Activated naive CD8-positive, alpha-beta T cell treated with anti-CD3 and anti-CD28 coated beads for 36 hours (primary cell): ENCODE results near the gene SEZ6L2. TPM values are rescaled to one million over a fixed set of nuclear protein-coding genes. Genes with fewer than 3 reads are reported as not detected.

ENCODE experiments used
- DNase-seq: peaks from one replicate; pipeline ENCODE4 v3.0.0; 2021
- H3K27ac Mint-ChIP-seq: one replicate; pipeline ENCODE4 v1.8.0; 2022; ENCODE audit warnings: mild to moderate bottlenecking, moderate library complexity, mixed read lengths
- H3K27me3 Mint-ChIP-seq: one replicate; pipeline ENCODE4 v1.8.0; 2022; ENCODE audit warnings: mild to moderate bottlenecking, mixed read lengths
- H3K36me3 Mint-ChIP-seq: one replicate; pipeline ENCODE4 v1.8.0; 2021; ENCODE audit warnings: mild to moderate bottlenecking, mixed read lengths
- H3K4me1 Mint-ChIP-seq: one replicate; pipeline ENCODE4 v1.8.0; 2021; ENCODE audit warnings: mixed read lengths
- H3K4me3 Mint-ChIP-seq: one replicate; pipeline ENCODE4 v1.8.0; 2022; ENCODE audit warnings: mild to moderate bottlenecking, moderate library complexity, mixed read lengths
- H3K9me3 Mint-ChIP-seq: one replicate; pipeline ENCODE4 v1.8.0; 2022; ENCODE audit warnings: mixed read lengths
- total RNA-seq, 2 experiments: library from RNA; stranded (reverse); gene quantifications; one replicate each; pipeline ENCODE4 v1.2.3, GENCODE V29; 2021

Gene SEZ6L2
- total RNA-seq, 2 experiments from 2014 or later = 0.32 TPM; not detected in 1

- Mint-ChIP-seq H3K27me3 (no peaks in the 10 kb centered on the region), H3K4me3 (no peak overlapping the region), H3K9me3 (no peaks in the 10 kb centered on the region), H3K36me3 (peaks cover 16% of the 10 kb centered on the region), H3K4me1 (peaks cover 16% of the 10 kb centered on the region), H3K27ac (no peak overlapping the region)
- DNase-seq = no peak
These were observed 41.1 kb downstream of the SEZ6L2 start for GRCh38 chr16:29858149-29858849.

- peaks cover 16% of the 10 kb centered on the region for H3K4me1 Mint-ChIP-seq
- H3K4me3 Mint-ChIP-seq = no peak overlapping the region
- no peak overlapping the region for H3K27ac Mint-ChIP-seq
- peaks cover 16% of the 10 kb centered on the region for H3K36me3 Mint-ChIP-seq
- no peak for DNase-seq
- no peaks in the 10 kb centered on the region for H3K9me3 Mint-ChIP-seq
- no peaks in the 10 kb centered on the region for H3K27me3 Mint-ChIP-seq
These were observed 42.1 kb downstream of the SEZ6L2 start for GRCh38 chr16:29857133-29857760.

GRCh38 chr16:29854520-29855100 lies 44.7 kb downstream of the SEZ6L2 start:
- Mint-ChIP-seq H3K4me3 (no peak overlapping the region), H3K27me3 (no peaks in the 10 kb centered on the region), H3K9me3 (no peaks in the 10 kb centered on the region), H3K4me1 (peaks cover 4% of the 10 kb centered on the region), H3K36me3 (peaks cover 4% of the 10 kb centered on the region), H3K27ac (no peak overlapping the region)
- no peak for DNase-seq

- H3K4me3 Mint-ChIP-seq = no peak overlapping the region
- no peaks in the 10 kb centered on the region for H3K27me3 Mint-ChIP-seq
- H3K4me1 Mint-ChIP-seq = peaks cover 6% of the 10 kb centered on the region
- no peak overlapping the region for H3K27ac Mint-ChIP-seq
- H3K9me3 Mint-ChIP-seq = no peaks in the 10 kb centered on the region
- no peak for DNase-seq
- no peaks in the 10 kb centered on the region for H3K36me3 Mint-ChIP-seq
These were observed 46.7 kb downstream of the SEZ6L2 start for GRCh38 chr16:29852654-29853053.

- H3K36me3 Mint-ChIP-seq = peaks cover 4% of the 10 kb centered on the region
- no peaks in the 10 kb centered on the region for H3K27me3 Mint-ChIP-seq
- no peak for DNase-seq
- H3K4me1 Mint-ChIP-seq = peaks cover 4% of the 10 kb centered on the region
- no peak overlapping the region for H3K27ac Mint-ChIP-seq
- no peaks in the 10 kb centered on the region for H3K9me3 Mint-ChIP-seq
- no peak overlapping the region for H3K4me3 Mint-ChIP-seq
These were observed 48.4 kb downstream of the SEZ6L2 start for GRCh38 chr16:29850998-29851397.

- Mint-ChIP-seq H3K9me3 (no peaks in the 10 kb centered on the region), H3K27me3 (no peaks in the 10 kb centered on the region)
These were observed 49.8 kb downstream of the SEZ6L2 start for GRCh38 chr16:29849505-29849904.

GRCh38 chr16:29848420-29849297 lies 50.7 kb downstream of the SEZ6L2 start:
- Mint-ChIP-seq H3K4me3 (no peak overlapping the region), H3K4me1 (peaks cover 4% of the 10 kb centered on the region), H3K9me3 (no peaks in the 10 kb centered on the region), H3K27ac (no peak overlapping the region), H3K27me3 (no peaks in the 10 kb centered on the region), H3K36me3 (peaks cover 4% of the 10 kb centered on the region)
- peak; percentile 81 for DNase-seq

More at GRCh38 chr16:29849505-29849904, 49.8 kb downstream of the SEZ6L2 start:
- DNase-seq = no peak
- no peak overlapping the region for H3K4me3 Mint-ChIP-seq
- peaks cover 4% of the 10 kb centered on the region for H3K36me3 Mint-ChIP-seq
- no peak overlapping the region for H3K27ac Mint-ChIP-seq
- peaks cover 4% of the 10 kb centered on the region for H3K4me1 Mint-ChIP-seq

GRCh38 chr16:29845656-29846055 lies 53.7 kb downstream of the SEZ6L2 start:
- Mint-ChIP-seq H3K27me3 (no peaks in the 10 kb centered on the region), H3K36me3 (peaks cover 4% of the 10 kb centered on the region), H3K9me3 (no peaks in the 10 kb centered on the region), H3K27ac (peak overlapping the region; percentile 20), H3K4me3 (no peak overlapping the region), H3K4me1 (peaks cover 4% of the 10 kb centered on the region)
- DNase-seq = no peak

GRCh38 chr16:29844575-29845331 lies 54.6 kb downstream of the SEZ6L2 start:
- no peaks in the 10 kb centered on the region for H3K27me3 Mint-ChIP-seq
- no peaks in the 10 kb centered on the region for H3K9me3 Mint-ChIP-seq
- H3K4me1 Mint-ChIP-seq = peaks cover 4% of the 10 kb centered on the region
- no peak overlapping the region for H3K27ac Mint-ChIP-seq
- H3K4me3 Mint-ChIP-seq = no peak overlapping the region
- DNase-seq = no peak
- H3K36me3 Mint-ChIP-seq = peaks cover 4% of the 10 kb centered on the region

- Mint-ChIP-seq H3K27me3 (no peaks in the 10 kb centered on the region), H3K4me3 (no peak overlapping the region), H3K36me3 (peaks cover 4% of the 10 kb centered on the region), H3K27ac (no peak overlapping the region), H3K9me3 (no peaks in the 10 kb centered on the region), H3K4me1 (peaks cover 4% of the 10 kb centered on the region)
- no peak for DNase-seq
These were observed 55.4 kb downstream of the SEZ6L2 start for GRCh38 chr16:29843931-29844330.

- H3K36me3 Mint-ChIP-seq = peaks cover 4% of the 10 kb centered on the region
- H3K27me3 Mint-ChIP-seq = no peaks in the 10 kb centered on the region
- no peaks in the 10 kb centered on the region for H3K9me3 Mint-ChIP-seq
- no peak overlapping the region for H3K4me3 Mint-ChIP-seq
- no peaks in the 10 kb centered on the region for H3K4me1 Mint-ChIP-seq
- no peak overlapping the region for H3K27ac Mint-ChIP-seq
- DNase-seq = no peak
These were observed 56.5 kb downstream of the SEZ6L2 start for GRCh38 chr16:29842732-29843346.

- H3K4me1 Mint-ChIP-seq = no peaks in the 10 kb centered on the region
- no peaks in the 10 kb centered on the region for H3K9me3 Mint-ChIP-seq
- no peaks in the 10 kb centered on the region for H3K36me3 Mint-ChIP-seq
- H3K27ac Mint-ChIP-seq = no peak overlapping the region
- H3K4me3 Mint-ChIP-seq = no peak overlapping the region
- no peak for DNase-seq
- H3K27me3 Mint-ChIP-seq = no peaks in the 10 kb centered on the region
These were observed 57.7 kb downstream of the SEZ6L2 start for GRCh38 chr16:29841631-29842030.

GRCh38 chr16:29840240-29840639 lies 59.1 kb downstream of the SEZ6L2 start:
- H3K36me3 Mint-ChIP-seq = no peaks in the 10 kb centered on the region
- H3K27ac Mint-ChIP-seq = no peak overlapping the region
- H3K4me3 Mint-ChIP-seq = no peak overlapping the region
- no peaks in the 10 kb centered on the region for H3K9me3 Mint-ChIP-seq
- no peak for DNase-seq
- H3K4me1 Mint-ChIP-seq = no peaks in the 10 kb centered on the region
- no peaks in the 10 kb centered on the region for H3K27me3 Mint-ChIP-seq

- Mint-ChIP-seq H3K36me3 (no peaks in the 10 kb centered on the region), H3K4me1 (no peaks in the 10 kb centered on the region), H3K9me3 (no peaks in the 10 kb centered on the region), H3K27ac (no peak overlapping the region), H3K4me3 (no peak overlapping the region), H3K27me3 (no peaks in the 10 kb centered on the region)
- DNase-seq = no peak
These were observed 59.5 kb downstream of the SEZ6L2 start for GRCh38 chr16:29839822-29840221.
